ENCODE results near the gene PIP4K2A. TPM values are rescaled to one million over a fixed set of nuclear protein-coding genes. Genes with fewer than 3 reads are reported as not detected.

The PIP4K2A gene
- total and polyA plus RNA-seq, 4 donors: 38.9 to 60.4 (median 42.4) TPM

- DNase-seq (ENCODE audit: low read depth in 4 of 6, low spot score in 6 of 6): no peak
- Histone ChIP-seq H3K27me3 (ENCODE audit: control insufficient read depth, insufficient read depth, low read length) (no peaks in the 10 kb centered on the region), H3K9me3 (ENCODE audit: control insufficient read depth, insufficient read depth, low read length) (no peaks in the 10 kb centered on the region), H3K36me3 (ENCODE audit: control insufficient read depth, insufficient read depth, low read length) (no peaks in the 10 kb centered on the region), H3K4me3 (ENCODE audit: low read depth, low read length) (no peak overlapping the region), H3K4me1 (ENCODE audit: control insufficient read depth, insufficient read depth, low read length) (peaks cover 2% of the 10 kb centered on the region), H3K27ac (ENCODE audit: low read depth, low read length) (no peak overlapping the region)
- WGBS (ENCODE audit: insufficient coverage): 100% methylated on average over 2 of the region's 5 CpGs
Measured at GRCh38 chr10:22641743-22642142, 72.6 kb downstream of the PIP4K2A start.

GRCh38 chr10:22640359-22640758, 74.0 kb downstream of the PIP4K2A start:
- no peak overlapping the region for H3K27ac ChIP-seq (ENCODE audit: low read depth, low read length)
- no peaks in the 10 kb centered on the region for H3K36me3 ChIP-seq (ENCODE audit: control insufficient read depth, insufficient read depth, low read length)
- H3K4me1 ChIP-seq (ENCODE audit: control insufficient read depth, insufficient read depth, low read length): peaks cover 2% of the 10 kb centered on the region
- WGBS (ENCODE audit: insufficient coverage): 39% methylated on average over 2 of the region's 6 CpGs
- no peak overlapping the region for H3K4me3 ChIP-seq (ENCODE audit: low read depth, low read length)
- no peaks in the 10 kb centered on the region for H3K27me3 ChIP-seq (ENCODE audit: control insufficient read depth, insufficient read depth, low read length)
- no peaks in the 10 kb centered on the region for H3K9me3 ChIP-seq (ENCODE audit: control insufficient read depth, insufficient read depth, low read length)
- no peak for DNase-seq (ENCODE audit: low read depth in 4 of 6, low spot score in 6 of 6)

- Histone ChIP-seq H3K27me3 (ENCODE audit: control insufficient read depth, insufficient read depth, low read length) (no peaks in the 10 kb centered on the region), H3K27ac (ENCODE audit: low read depth, low read length) (no peak overlapping the region), H3K4me1 (ENCODE audit: control insufficient read depth, insufficient read depth, low read length) (peaks cover 2% of the 10 kb centered on the region), H3K9me3 (ENCODE audit: control insufficient read depth, insufficient read depth, low read length) (no peaks in the 10 kb centered on the region), H3K4me3 (ENCODE audit: low read depth, low read length) (no peak overlapping the region), H3K36me3 (ENCODE audit: control insufficient read depth, insufficient read depth, low read length) (no peaks in the 10 kb centered on the region)
- 100% methylated on average over 1 of the region's 1 CpG for WGBS (ENCODE audit: insufficient coverage)
- no peak for DNase-seq (ENCODE audit: low read depth in 4 of 6, low spot score in 6 of 6)
Measured at GRCh38 chr10:22638863-22639262, 75.5 kb downstream of the PIP4K2A start.

- no peak for DNase-seq (ENCODE audit: low read depth in 4 of 6, low spot score in 6 of 6)
- H3K27ac ChIP-seq (ENCODE audit: low read depth, low read length): no peak overlapping the region
- H3K27me3 ChIP-seq (ENCODE audit: control insufficient read depth, insufficient read depth, low read length): no peaks in the 10 kb centered on the region
- H3K9me3 ChIP-seq (ENCODE audit: control insufficient read depth, insufficient read depth, low read length): no peaks in the 10 kb centered on the region
- peaks cover 2% of the 10 kb centered on the region for H3K4me1 ChIP-seq (ENCODE audit: control insufficient read depth, insufficient read depth, low read length)
- H3K36me3 ChIP-seq (ENCODE audit: control insufficient read depth, insufficient read depth, low read length): no peaks in the 10 kb centered on the region
- H3K4me3 ChIP-seq (ENCODE audit: low read depth, low read length): no peak overlapping the region
- 85% methylated on average over 2 of the region's 4 CpGs for WGBS (ENCODE audit: insufficient coverage)
Measured at GRCh38 chr10:22637491-22637890, 76.9 kb downstream of the PIP4K2A start.

GRCh38 chr10:22635650-22636049, 78.7 kb downstream of the PIP4K2A start:
- no peak overlapping the region for H3K27ac ChIP-seq (ENCODE audit: low read depth, low read length)
- WGBS (ENCODE audit: insufficient coverage): 97% methylated on average over 10 of the region's 10 CpGs

GRCh38 chr10:22634606-22635459, 79.5 kb downstream of the PIP4K2A start:
- WGBS (ENCODE audit: insufficient coverage): no CpG with 5 or more reads among the region's 4 CpGs
- no peak for DNase-seq (ENCODE audit: low read depth in 4 of 6, low spot score in 6 of 6)

More at GRCh38 chr10:22635650-22636049, 78.7 kb downstream of the PIP4K2A start:
- Histone ChIP-seq H3K4me1 (ENCODE audit: control insufficient read depth, insufficient read depth, low read length) (peaks cover 2% of the 10 kb centered on the region), H3K9me3 (ENCODE audit: control insufficient read depth, insufficient read depth, low read length) (no peaks in the 10 kb centered on the region), H3K4me3 (ENCODE audit: low read depth, low read length) (no peak overlapping the region), H3K27me3 (ENCODE audit: control insufficient read depth, insufficient read depth, low read length) (no peaks in the 10 kb centered on the region), H3K36me3 (ENCODE audit: control insufficient read depth, insufficient read depth, low read length) (no peaks in the 10 kb centered on the region)
- no peak for DNase-seq (ENCODE audit: low read depth in 4 of 6, low spot score in 6 of 6)

GRCh38 chr10:22634093-22634492, 80.3 kb downstream of the PIP4K2A start:
- DNase-seq (ENCODE audit: low read depth in 4 of 6, low spot score in 6 of 6): no peak

More at GRCh38 chr10:22634606-22635459, 79.5 kb downstream of the PIP4K2A start:
- no peaks in the 10 kb centered on the region for H3K27me3 ChIP-seq (ENCODE audit: control insufficient read depth, insufficient read depth, low read length)
- peaks cover 2% of the 10 kb centered on the region for H3K4me1 ChIP-seq (ENCODE audit: control insufficient read depth, insufficient read depth, low read length)
- no peak overlapping the region for H3K27ac ChIP-seq (ENCODE audit: low read depth, low read length)
- no peaks in the 10 kb centered on the region for H3K9me3 ChIP-seq (ENCODE audit: control insufficient read depth, insufficient read depth, low read length)
- no peaks in the 10 kb centered on the region for H3K36me3 ChIP-seq (ENCODE audit: control insufficient read depth, insufficient read depth, low read length)
- H3K4me3 ChIP-seq (ENCODE audit: low read depth, low read length): no peak overlapping the region

GRCh38 chr10:22633528-22633927, 80.8 kb downstream of the PIP4K2A start:
- H3K27ac ChIP-seq (ENCODE audit: low read depth, low read length): no peak overlapping the region

More at GRCh38 chr10:22634093-22634492, 80.3 kb downstream of the PIP4K2A start:
- 83% methylated on average over 1 of the region's 5 CpGs for WGBS (ENCODE audit: insufficient coverage)
- no peak overlapping the region for H3K27ac ChIP-seq (ENCODE audit: low read depth, low read length)
- peaks cover 2% of the 10 kb centered on the region for H3K4me1 ChIP-seq (ENCODE audit: control insufficient read depth, insufficient read depth, low read length)
- H3K9me3 ChIP-seq (ENCODE audit: control insufficient read depth, insufficient read depth, low read length): no peaks in the 10 kb centered on the region
- no peaks in the 10 kb centered on the region for H3K27me3 ChIP-seq (ENCODE audit: control insufficient read depth, insufficient read depth, low read length)
- H3K4me3 ChIP-seq (ENCODE audit: low read depth, low read length): no peak overlapping the region
- H3K36me3 ChIP-seq (ENCODE audit: control insufficient read depth, insufficient read depth, low read length): no peaks in the 10 kb centered on the region

GRCh38 chr10:22633106-22633505, 81.3 kb downstream of the PIP4K2A start:
- WGBS (ENCODE audit: insufficient coverage): no CpG with 5 or more reads among the region's 4 CpGs
- Histone ChIP-seq H3K36me3 (ENCODE audit: control insufficient read depth, insufficient read depth, low read length) (no peaks in the 10 kb centered on the region), H3K4me1 (ENCODE audit: control insufficient read depth, insufficient read depth, low read length) (peaks cover 2% of the 10 kb centered on the region), H3K9me3 (ENCODE audit: control insufficient read depth, insufficient read depth, low read length) (no peaks in the 10 kb centered on the region), H3K4me3 (ENCODE audit: low read depth, low read length) (no peak overlapping the region), H3K27me3 (ENCODE audit: control insufficient read depth, insufficient read depth, low read length) (no peaks in the 10 kb centered on the region), H3K27ac (ENCODE audit: low read depth, low read length) (no peak overlapping the region)
- DNase-seq (ENCODE audit: low read depth in 4 of 6, low spot score in 6 of 6): no peak

More at GRCh38 chr10:22633528-22633927, 80.8 kb downstream of the PIP4K2A start:
- H3K9me3 ChIP-seq (ENCODE audit: control insufficient read depth, insufficient read depth, low read length): no peaks in the 10 kb centered on the region
- 95% methylated on average over 10 of the region's 11 CpGs for WGBS (ENCODE audit: insufficient coverage)
- no peaks in the 10 kb centered on the region for H3K27me3 ChIP-seq (ENCODE audit: control insufficient read depth, insufficient read depth, low read length)
- no peak overlapping the region for H3K4me3 ChIP-seq (ENCODE audit: low read depth, low read length)
- H3K4me1 ChIP-seq (ENCODE audit: control insufficient read depth, insufficient read depth, low read length): peaks cover 2% of the 10 kb centered on the region
- DNase-seq (ENCODE audit: low read depth in 4 of 6, low spot score in 6 of 6): no peak
- H3K36me3 ChIP-seq (ENCODE audit: control insufficient read depth, insufficient read depth, low read length): no peaks in the 10 kb centered on the region
